ENCODE measurements around the gene PDE7B. TPM values are rescaled to one million over a fixed set of nuclear protein-coding genes. Genes with fewer than 3 reads are reported as not detected.

PDE7B gene
- total and polyA plus RNA-seq, 2 of the 13 experiments (the other 11 are each of a cell fraction or from before 2014, with no cell fraction given), result not detected

DNA sequence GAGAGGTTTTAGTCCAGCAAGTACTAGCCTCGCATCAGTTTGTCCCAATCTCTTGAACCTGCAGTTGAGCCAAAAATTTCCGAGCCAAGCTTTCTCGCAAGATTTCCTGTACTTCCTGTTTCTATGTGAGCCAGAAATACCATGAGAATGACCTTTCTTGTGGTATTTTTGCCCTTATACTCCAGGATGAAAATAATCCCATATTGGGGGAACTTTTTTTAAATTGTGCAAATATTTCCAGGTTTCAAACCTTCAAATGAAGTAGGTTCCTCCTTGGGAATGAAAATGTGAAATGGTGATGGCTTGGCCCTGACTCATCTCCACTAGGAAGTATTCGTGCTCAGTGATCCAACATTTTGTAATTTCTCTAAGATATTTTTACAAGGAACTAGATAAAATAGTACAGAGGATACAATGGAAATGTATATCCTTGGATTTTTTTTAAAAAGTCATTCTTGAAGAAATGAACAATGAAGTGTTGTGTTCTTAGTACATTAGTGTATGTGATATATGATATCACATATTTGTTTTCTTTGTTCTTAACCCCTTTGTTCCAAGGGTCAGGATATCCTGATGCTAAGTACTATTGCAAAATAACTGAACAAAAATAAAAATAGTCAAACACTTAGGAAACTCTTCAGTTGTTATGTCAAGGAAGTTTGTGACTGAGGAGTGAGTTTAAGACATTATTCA, 184.0 kb downstream of the PDE7B start:
- no peak for TF ChIP-seq NCOA2 (CRISPR knock-in tag; IDR thresholded peaks at IDR 0.05)
- TF ChIP-seq ZZZ3 (CRISPR knock-in tag; IDR thresholded peaks at IDR 0.05; ENCODE audit: borderline replicate concordance), result no peak
- TF ChIP-seq, protein P1, sequence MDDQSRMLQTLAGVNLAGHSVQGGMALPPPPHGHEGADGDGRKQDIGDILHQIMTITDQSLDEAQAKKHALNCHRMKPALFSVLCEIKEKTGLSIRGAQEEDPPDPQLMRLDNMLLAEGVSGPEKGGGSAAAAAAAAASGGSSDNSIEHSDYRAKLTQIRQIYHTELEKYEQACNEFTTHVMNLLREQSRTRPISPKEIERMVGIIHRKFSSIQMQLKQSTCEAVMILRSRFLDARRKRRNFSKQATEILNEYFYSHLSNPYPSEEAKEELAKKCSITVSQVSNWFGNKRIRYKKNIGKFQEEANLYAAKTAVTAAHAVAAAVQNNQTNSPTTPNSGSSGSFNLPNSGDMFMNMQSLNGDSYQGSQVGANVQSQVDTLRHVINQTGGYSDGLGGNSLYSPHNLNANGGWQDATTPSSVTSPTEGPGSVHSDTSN (CRISPR knock-in tag; IDR thresholded peaks at IDR 0.05; ENCODE audit: borderline replicate concordance), result no peak
- TF ChIP-seq ZNF549 (CRISPR knock-in tag; IDR thresholded peaks at IDR 0.05), result no peak
- no peak for TF ChIP-seq SOX6 (IDR thresholded peaks at IDR 0.05)
- no peak for TF ChIP-seq SOX6 (CRISPR knock-in tag; IDR thresholded peaks at IDR 0.05)
- in situ Hi-C loops (cut with HindIII; ENCODE audit: extremely low pct_ligation_motif_present, low pct_unique_long_range_greater_than_20kb), result no loop called here
- Histone ChIP-seq H3K36me3 (replicated peaks in 1 of 2; ENCODE audit: control insufficient read depth in 1 of 2, insufficient read depth in 2 of 2, low read length in 2 of 2) (no peaks in the 10 kb centered on the region), H3K79me2 (ENCODE audit: insufficient read depth, low read length) (no peaks in the 10 kb centered on the region), H3K27ac (ENCODE audit: extremely low read length, insufficient read depth, low read length) (no peak overlapping the region), H3K9ac (ENCODE audit: insufficient read depth, low read depth, low read length) (no peak overlapping the region), H3K27me3 (ENCODE audit: control insufficient read depth in 1 of 2, insufficient read depth in 2 of 2, low read length in 2 of 2) (peaks cover 0 to 5% of the 10 kb centered on the region in 2 experiments; a peak in 2 of 5 replicates), H3K4me3 (replicated peaks in 1 of 3; ENCODE audit: insufficient read depth in 1 of 3, low read depth in 2 of 3, low read length in 3 of 3) (no peak overlapping the region), H2AFZ (ENCODE audit: low read length) (no peak overlapping the region), H3K4me1 (ENCODE audit: insufficient read depth, low read length) (no peaks in the 10 kb centered on the region), H3K9me3 (ENCODE audit: low read length) (no peaks in the 10 kb centered on the region), H4K20me1 (ENCODE audit: insufficient read depth, low read length) (no peaks in the 10 kb centered on the region), H3K4me2 (ENCODE audit: low read depth, low read length) (no peak overlapping the region)
- FAIRE-seq (no peak), DNase-seq (ENCODE audit: low spot score) (no peak), ATAC-seq (no peak)
- BruUV-seq (replicated peaks), result no TSS peak
- WGBS (ENCODE audit: low lambda C conversion rate), result 38% methylated on average over 4 of the region's 4 CpGs
- intact Hi-C loops (cut with micrococcal nuclease; ENCODE audit: unreplicated experiment), result no loop called here
- CTCF ChIA-PET (ENCODE audit: low intra/inter-chr PET ratio, low total read pairs), result no interaction called here
- POLR2A ChIA-PET, result no interaction called here

DNA sequence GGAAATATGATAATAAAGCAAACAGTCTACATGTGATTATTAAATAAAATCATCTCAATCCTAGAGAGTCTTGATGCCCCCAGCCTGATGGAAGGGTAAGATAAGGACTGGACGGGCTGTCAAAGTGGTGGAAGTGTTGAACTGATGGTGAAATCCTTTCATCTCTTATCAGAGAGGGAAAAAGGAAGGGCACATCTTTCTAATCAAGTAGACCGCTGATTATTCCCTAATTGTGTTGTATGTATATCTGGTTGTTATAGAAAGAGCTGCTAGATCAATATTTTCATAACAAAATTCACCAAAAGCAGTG, 184.5 kb downstream of the PDE7B start:
- 0% methylated on average over 2 of the region's 2 CpGs for WGBS (ENCODE audit: low lambda C conversion rate)
- Histone ChIP-seq H2AFZ (ENCODE audit: low read length) (no peak overlapping the region), H3K27ac (ENCODE audit: extremely low read length, insufficient read depth, low read length) (no peak overlapping the region), H3K36me3 (replicated peaks in 1 of 2; ENCODE audit: control insufficient read depth in 1 of 2, insufficient read depth in 2 of 2, low read length in 2 of 2) (no peaks in the 10 kb centered on the region), H3K4me1 (ENCODE audit: insufficient read depth, low read length) (no peaks in the 10 kb centered on the region), H3K4me3 (replicated peaks in 1 of 3; ENCODE audit: insufficient read depth in 1 of 3, low read depth in 2 of 3, low read length in 3 of 3) (no peak overlapping the region), H3K9me3 (ENCODE audit: low read length) (no peaks in the 10 kb centered on the region), H3K27me3 (ENCODE audit: control insufficient read depth in 1 of 2, insufficient read depth in 2 of 2, low read length in 2 of 2) (peaks cover 0 to 5% of the 10 kb centered on the region in 2 experiments; a peak in 2 of 5 replicates), H3K79me2 (ENCODE audit: insufficient read depth, low read length) (no peaks in the 10 kb centered on the region), H3K4me2 (ENCODE audit: low read depth, low read length) (no peak overlapping the region), H3K9ac (ENCODE audit: insufficient read depth, low read depth, low read length) (no peak overlapping the region), H4K20me1 (ENCODE audit: insufficient read depth, low read length) (no peaks in the 10 kb centered on the region)
- FAIRE-seq (no peak), DNase-seq (ENCODE audit: low spot score) (no peak), ATAC-seq (no peak)
- CTCF ChIA-PET (ENCODE audit: low intra/inter-chr PET ratio, low total read pairs), result no interaction called here
- POLR2A ChIA-PET, result no interaction called here
- intact Hi-C loops (cut with micrococcal nuclease; ENCODE audit: unreplicated experiment), result no loop called here
- no TSS peak for BruUV-seq (replicated peaks)
- in situ Hi-C loops (cut with HindIII; ENCODE audit: extremely low pct_ligation_motif_present, low pct_unique_long_range_greater_than_20kb), result no loop called here
- TF ChIP-seq TSC22D2 (CRISPR knock-in tag; IDR thresholded peaks at IDR 0.05; ENCODE audit: borderline replicate concordance) (no peak), ZNF350 (CRISPR knock-in tag; IDR thresholded peaks at IDR 0.05; ENCODE audit: borderline replicate concordance, low read depth) (no peak), FLYWCH1 (CRISPR knock-in tag; IDR thresholded peaks at IDR 0.05) (no peak), JUND (CRISPR knock-in tag; IDR thresholded peaks at IDR 0.05) (no peak), NCOA1 (CRISPR knock-in tag; IDR thresholded peaks at IDR 0.05) (no peak)
